ENCODE measurements around the gene SOCS2. TPM values are rescaled to one million over a fixed set of nuclear protein-coding genes. Genes with fewer than 3 reads are reported as not detected.

SOCS2 gene
- total and polyA plus RNA-seq, 5 experiments from 2014 or later: 1.9 to 18.3 (median 11.1) TPM

DNA sequence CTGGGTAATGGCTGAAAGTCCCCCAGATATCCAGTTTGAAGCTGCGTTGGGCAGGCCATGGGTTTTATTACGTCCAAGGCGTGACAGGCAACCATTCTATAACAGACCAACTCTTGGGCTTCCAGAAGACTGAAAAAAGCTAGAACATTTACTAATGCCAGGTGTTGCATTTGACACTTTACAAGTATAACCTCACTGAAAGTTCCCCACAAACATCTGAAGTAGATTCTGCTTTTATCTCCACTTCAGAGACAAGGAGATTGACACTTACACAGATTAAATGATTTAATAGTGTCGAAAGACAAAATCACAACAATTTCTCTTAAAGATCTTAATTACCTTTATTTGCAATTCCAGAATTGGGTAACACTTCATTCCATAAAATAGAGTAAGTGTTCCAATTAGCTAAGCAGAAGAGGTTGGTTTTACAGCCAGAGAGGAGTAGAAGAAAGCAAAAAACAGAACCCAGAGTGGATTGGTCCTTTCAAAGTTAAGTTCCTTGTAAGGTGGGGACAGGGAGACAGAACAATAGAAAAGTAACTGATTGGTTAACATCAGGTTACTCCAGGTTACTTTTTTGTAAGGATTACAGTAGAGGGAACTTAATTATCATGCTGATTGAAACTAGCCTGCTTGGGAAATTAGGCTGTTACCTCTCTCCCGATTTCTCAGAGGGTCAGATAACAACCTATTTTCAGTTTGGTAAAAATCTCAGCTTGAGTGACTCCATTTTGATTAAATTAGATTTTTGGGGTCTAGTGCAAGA, 11.3 kb downstream of the SOCS2 start:
- Mint-ChIP-seq H3K27ac (no peak overlapping the region), H3K9me3 (no peaks in the 10 kb centered on the region), H3K4me3 (no peak overlapping the region), H3K4me1 (peaks cover 0 to 12% (median 9%) of the 10 kb centered on the region in 4 donors), H3K27me3 (peaks cover 0 to 3% (median 1%) of the 10 kb centered on the region in 5 donors), H3K36me3 (peaks cover 4 to 35% (median 11%) of the 10 kb centered on the region in 3 donors)
- POLR2A ChIA-PET: no interaction called here
- DNase-seq: no peak
- no peak for ATAC-seq

DNA sequence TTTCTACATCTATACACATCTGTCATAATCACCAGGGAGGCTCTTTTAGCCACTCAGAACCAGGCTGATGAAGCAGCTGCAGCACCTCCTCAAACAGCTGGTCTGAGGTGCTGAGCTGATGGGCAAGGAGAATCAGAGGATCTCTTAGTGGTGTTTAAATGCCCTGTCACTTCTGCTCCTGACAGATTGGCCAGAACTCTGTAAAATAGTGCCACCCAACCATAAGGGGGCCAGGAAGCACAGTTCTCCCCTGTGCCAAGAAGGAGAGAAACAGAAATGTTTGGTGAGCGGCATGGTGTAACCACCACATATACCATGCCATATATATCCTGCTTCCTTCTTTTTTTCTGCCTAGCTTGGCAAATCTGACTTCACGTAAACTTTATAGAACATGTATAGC, 12.8 kb downstream of the SOCS2 start:
- no peak for ATAC-seq
- Mint-ChIP-seq H3K36me3 (peaks cover 0 to 21% (median 9%) of the 10 kb centered on the region in 3 donors), H3K27me3 (peaks cover 8 to 14% (median 12%) of the 10 kb centered on the region in 5 donors), H3K27ac (peak overlapping the region in 1 of 10 donors; percentile 9), H3K9me3 (peaks cover 0 to 2% (median 0%) of the 10 kb centered on the region in 9 donors), H3K4me3 (no peak overlapping the region), H3K4me1 (peaks cover 2 to 14% (median 7%) of the 10 kb centered on the region in 4 donors)
- POLR2A ChIA-PET: no interaction called here
- DNase-seq: no peak

DNA sequence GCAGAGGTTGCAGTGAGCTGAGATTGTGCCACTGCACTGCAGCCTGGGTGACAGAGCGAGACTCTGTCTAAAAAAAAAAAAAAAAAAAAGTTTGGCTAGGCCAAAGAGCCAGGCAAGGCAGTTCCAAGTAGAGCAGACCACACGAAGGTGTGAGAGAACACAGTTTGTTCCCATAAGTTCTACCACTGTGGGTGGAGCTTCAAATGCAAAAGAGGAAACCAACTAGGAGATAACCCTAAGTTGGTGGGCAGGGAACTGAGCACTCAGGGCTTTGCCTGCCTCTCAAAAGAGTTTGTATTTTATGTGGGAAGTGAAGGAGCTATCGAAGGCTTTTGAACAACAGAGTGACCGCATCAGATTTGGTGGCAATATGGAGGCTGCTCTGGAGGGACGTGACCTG, 15.1 kb downstream of the SOCS2 start:
- DNase-seq (no peak), ATAC-seq (no peak)
- Mint-ChIP-seq H3K4me3 (no peak overlapping the region), H3K27ac (no peak overlapping the region), H3K36me3 (peaks cover 0 to 5% (median 3%) of the 10 kb centered on the region in 3 donors), H3K9me3 (peaks cover 0 to 3% (median 0%) of the 10 kb centered on the region in 9 donors), H3K27me3 (peaks cover 23 to 37% (median 26%) of the 10 kb centered on the region in 5 donors), H3K4me1 (peaks cover 15 to 20% (median 17%) of the 10 kb centered on the region in 4 donors)
- POLR2A ChIA-PET: interaction anchor here (0.7 kb wide), 2 partner anchors 207 to 518 kb away, joined by 3 to 4 read pairs; no protein-coding TSS in a partner anchor

DNA sequence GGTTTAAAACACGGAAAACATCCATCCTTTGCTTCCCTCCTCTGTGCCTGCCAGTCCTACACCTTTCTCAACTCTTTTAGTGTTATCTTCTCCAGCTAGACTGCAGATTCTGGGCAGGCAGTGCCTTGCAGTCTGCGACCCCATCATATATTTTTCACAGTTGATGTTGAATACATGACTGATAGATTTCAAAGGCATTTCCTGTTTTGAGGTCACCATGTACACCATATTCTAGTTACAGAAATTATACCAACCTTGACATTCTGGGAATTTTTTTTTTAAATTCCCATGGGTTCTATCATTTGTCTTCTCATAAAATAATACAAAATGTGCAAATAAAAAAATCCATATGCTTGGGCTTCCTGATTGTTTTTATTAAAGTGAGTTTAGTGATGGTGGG, 16.6 kb downstream of the SOCS2 start:
- no peak overlapping the region for H3K4me3 Mint-ChIP-seq
- peaks cover 0 to 5% (median 2%) of the 10 kb centered on the region in 3 donors for H3K36me3 Mint-ChIP-seq
- POLR2A ChIA-PET: no interaction called here
- peaks cover 0 to 3% (median 0%) of the 10 kb centered on the region in 9 donors for H3K9me3 Mint-ChIP-seq
- ATAC-seq (no peak), DNase-seq (no peak)
- H3K27me3 Mint-ChIP-seq: peaks cover 34 to 52% (median 36%) of the 10 kb centered on the region in 5 donors
- no peak overlapping the region for H3K27ac Mint-ChIP-seq
- peaks cover 12 to 15% (median 14%) of the 10 kb centered on the region in 4 donors for H3K4me1 Mint-ChIP-seq

DNA sequence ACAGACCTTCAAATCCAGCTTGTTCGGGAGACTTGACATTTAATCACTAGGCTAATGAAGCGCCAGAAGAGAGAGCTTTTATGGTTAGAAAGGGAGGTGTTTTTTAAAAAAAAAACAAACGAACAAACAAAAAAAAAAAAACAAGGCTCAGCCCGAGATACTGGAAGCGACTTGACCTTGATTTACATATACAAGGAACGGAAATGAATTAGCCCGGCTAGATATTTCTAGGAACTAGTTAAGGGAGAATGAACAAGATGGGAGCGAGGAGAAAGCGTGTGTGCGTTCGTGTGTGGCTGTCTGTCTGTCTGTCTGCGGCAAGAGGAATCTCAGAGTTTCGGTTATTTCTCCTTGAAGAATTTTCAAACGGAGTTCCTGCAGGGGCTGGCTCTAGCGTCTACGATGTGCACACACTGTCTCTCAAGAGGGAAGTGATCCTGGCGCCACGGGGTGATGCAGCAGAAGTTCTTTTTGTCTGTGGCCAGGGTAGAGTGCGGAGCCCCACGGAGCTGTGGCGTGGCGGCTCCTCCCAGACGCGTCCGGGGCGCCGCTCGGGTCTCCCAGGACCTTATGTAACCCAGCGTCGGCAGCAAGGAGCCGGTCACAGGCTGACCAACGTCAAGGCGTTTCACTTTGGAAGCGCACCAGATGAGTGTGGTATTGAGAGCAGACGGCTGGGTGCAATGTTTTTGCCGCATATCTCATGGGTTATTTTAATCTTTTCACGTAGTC, 18.8 kb downstream of the SOCS2 start:
- Mint-ChIP-seq H3K36me3 (peaks cover 0 to 5% (median 0%) of the 10 kb centered on the region in 3 donors), H3K27me3 (peaks cover 39 to 67% (median 48%) of the 10 kb centered on the region in 5 donors), H3K9me3 (peaks cover 0 to 3% (median 0%) of the 10 kb centered on the region in 9 donors), H3K27ac (peak overlapping the region in 1 of 10 donors; percentile 71), H3K4me3 (peak overlapping the region; percentile 71 to 92 (median 86)), H3K4me1 (peaks cover 12 to 19% (median 14%) of the 10 kb centered on the region in 4 donors)
- DNase-seq (peak in 7 of 10 donors; percentile 18 to 64 (median 32)), ATAC-seq (peak; percentile 87 to 89)
- POLR2A ChIA-PET: no interaction called here

DNA sequence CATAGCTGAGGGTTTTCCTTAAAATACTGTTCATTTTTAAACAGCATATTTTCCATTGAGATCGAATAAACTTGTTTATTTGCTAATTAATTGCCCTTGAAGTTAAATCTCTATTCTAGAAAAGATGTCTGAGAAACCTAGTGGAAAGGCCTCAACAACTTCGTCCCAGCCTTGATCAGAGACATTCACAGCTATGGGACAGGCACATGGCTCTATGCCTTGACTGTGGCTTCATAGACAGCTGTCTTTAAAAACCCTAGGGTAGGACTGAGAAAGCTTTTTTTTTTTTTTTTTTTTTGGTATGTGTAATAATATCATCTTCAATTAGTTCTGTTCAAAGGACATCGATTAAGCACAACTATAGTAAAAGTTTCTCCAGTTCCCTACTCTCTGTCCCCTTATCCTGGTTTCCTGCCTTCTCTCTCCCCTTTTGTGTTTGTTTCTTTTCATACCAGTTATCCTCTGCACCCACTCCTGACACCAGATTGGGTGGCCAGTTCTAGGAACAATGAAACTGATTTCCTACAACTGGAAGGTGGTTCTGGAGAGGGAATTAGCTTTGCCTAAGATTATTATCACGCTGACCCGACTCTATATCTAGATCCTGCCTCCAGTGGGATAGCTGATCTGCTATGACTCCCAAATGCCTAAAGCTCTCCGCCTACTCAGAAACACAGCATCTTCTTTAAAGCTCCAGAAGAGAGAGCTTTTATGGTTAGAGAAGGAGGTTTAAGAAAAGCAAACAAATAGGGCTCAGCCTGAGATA, 20.3 kb downstream of the SOCS2 start:
- H3K4me1 Mint-ChIP-seq: peaks cover 11 to 19% (median 14%) of the 10 kb centered on the region in 4 donors
- no peak overlapping the region for H3K27ac Mint-ChIP-seq
- H3K36me3 Mint-ChIP-seq: peaks cover 0 to 5% (median 0%) of the 10 kb centered on the region in 3 donors
- H3K27me3 Mint-ChIP-seq: peaks cover 41 to 71% (median 48%) of the 10 kb centered on the region in 5 donors
- POLR2A ChIA-PET: no interaction called here
- H3K4me3 Mint-ChIP-seq: peak overlapping the region in 2 of 10 donors; percentile 5 to 8
- peaks cover 0 to 3% (median 0%) of the 10 kb centered on the region in 9 donors for H3K9me3 Mint-ChIP-seq
- no peak for DNase-seq
- ATAC-seq: no peak

DNA sequence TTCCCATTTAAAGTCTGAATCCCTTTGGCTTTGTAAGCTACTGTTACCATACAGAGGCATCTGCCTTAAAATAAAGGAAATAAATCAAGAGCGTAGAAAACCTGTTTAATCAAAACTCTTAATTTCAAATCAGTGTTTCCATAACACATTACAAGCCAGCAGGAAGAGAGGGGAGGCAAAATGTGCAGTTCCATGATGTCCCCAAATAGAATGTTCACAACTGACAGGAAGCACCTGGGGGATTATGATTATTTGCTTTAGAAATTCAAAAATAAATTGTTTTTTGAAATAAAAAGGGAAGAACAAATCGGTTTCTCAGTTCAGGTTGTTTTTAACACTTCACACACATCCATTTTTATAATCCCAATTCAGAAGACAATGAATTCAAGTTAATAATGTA, 21.4 kb downstream of the SOCS2 start:
- H3K27me3 Mint-ChIP-seq: peaks cover 43 to 77% (median 47%) of the 10 kb centered on the region in 5 donors
- no peak overlapping the region for H3K4me3 Mint-ChIP-seq
- H3K27ac Mint-ChIP-seq: no peak overlapping the region
- H3K9me3 Mint-ChIP-seq: peaks cover 0 to 3% (median 0%) of the 10 kb centered on the region in 9 donors
- ATAC-seq (no peak), DNase-seq (no peak)
- peaks cover 0 to 5% (median 0%) of the 10 kb centered on the region in 3 donors for H3K36me3 Mint-ChIP-seq
- POLR2A ChIA-PET: no interaction called here
- H3K4me1 Mint-ChIP-seq: peaks cover 9 to 19% (median 14%) of the 10 kb centered on the region in 4 donors

DNA sequence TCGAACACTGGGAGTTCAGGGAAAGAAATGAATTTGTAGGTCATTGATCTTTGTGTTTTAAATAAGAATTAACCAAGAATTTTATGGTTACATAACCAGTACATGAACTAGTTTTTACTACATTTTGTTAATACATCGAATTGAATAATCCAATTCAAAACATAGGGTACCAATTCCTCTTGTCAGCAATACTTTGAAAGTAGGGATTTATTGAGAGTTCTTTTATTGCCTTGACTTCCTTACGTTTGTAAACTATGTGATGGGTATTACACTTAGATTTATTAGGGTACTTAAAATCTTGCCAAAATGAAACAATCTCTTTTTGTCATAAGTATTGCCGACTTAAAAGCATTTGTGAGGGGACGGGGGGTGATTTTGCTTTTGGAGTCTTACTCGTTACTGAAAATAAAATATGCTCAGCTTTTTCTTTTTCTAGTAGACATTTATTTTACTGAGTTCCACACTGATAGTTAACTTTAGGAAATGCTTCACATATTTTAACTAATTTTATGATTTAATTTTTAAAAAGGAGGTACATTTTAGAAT, 22.4 kb downstream of the SOCS2 start:
- POLR2A ChIA-PET: no interaction called here
- Mint-ChIP-seq H3K27me3 (peaks cover 38 to 68% (median 46%) of the 10 kb centered on the region in 5 donors), H3K4me3 (no peak overlapping the region), H3K4me1 (peaks cover 8 to 17% (median 12%) of the 10 kb centered on the region in 4 donors), H3K36me3 (peaks cover 0 to 5% (median 0%) of the 10 kb centered on the region in 3 donors), H3K9me3 (peaks cover 0 to 3% (median 0%) of the 10 kb centered on the region in 9 donors), H3K27ac (no peak overlapping the region)
- no peak for DNase-seq
- ATAC-seq: no peak

DNA sequence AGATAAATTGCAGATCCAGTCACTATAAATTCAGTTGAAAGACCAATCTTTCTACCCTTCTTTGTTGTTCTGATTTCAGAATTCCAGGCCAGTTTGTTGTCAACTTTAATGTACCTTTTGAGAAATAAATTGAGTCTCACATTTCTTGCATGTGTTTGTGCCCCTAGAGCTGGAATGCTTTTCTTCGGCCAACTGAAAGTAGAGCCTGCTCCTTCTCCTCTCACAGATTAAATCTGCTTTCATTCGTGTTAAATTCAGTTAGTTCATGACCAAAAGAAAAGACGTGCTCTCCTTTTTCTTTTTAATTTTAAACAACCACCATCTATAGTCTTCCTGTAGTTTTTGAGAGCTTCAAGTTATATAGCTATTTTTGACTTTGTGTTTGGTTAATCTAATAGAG, 22.9 kb downstream of the SOCS2 start:
- H3K9me3 Mint-ChIP-seq: peaks cover 0 to 2% (median 0%) of the 10 kb centered on the region in 9 donors
- DNase-seq (no peak), ATAC-seq (no peak)
- no peak overlapping the region for H3K27ac Mint-ChIP-seq
- H3K4me1 Mint-ChIP-seq: peaks cover 8 to 17% (median 12%) of the 10 kb centered on the region in 4 donors
- peaks cover 33 to 63% (median 45%) of the 10 kb centered on the region in 5 donors for H3K27me3 Mint-ChIP-seq
- POLR2A ChIA-PET: no interaction called here
- peaks cover 0 to 5% (median 0%) of the 10 kb centered on the region in 3 donors for H3K36me3 Mint-ChIP-seq
- no peak overlapping the region for H3K4me3 Mint-ChIP-seq

DNA sequence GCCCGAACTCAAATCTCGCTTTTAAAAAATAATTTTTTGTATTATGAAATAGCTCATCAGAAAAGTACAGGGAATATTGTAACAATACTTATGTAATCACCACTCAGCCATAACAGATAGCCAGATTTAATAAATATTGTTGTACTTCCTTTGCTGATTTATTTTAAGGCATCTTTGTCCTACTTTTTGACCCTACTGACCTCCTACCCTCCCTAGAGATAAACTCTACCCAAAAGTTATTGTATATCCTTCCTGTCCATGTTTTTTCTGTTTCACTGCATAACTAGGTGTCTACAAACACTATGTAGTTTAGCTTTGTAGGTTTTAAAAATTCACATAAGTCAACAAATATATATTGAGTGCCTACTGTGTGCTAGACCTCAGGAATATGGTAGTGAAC, 25.1 kb downstream of the SOCS2 start:
- POLR2A ChIA-PET: no interaction called here
- peaks cover 0 to 4% (median under 1%) of the 10 kb centered on the region in 4 donors for H3K4me1 Mint-ChIP-seq
- H3K4me3 Mint-ChIP-seq: no peak overlapping the region
- no peaks in the 10 kb centered on the region for H3K36me3 Mint-ChIP-seq
- H3K27me3 Mint-ChIP-seq: peaks cover 19 to 40% (median 29%) of the 10 kb centered on the region in 5 donors
- no peak overlapping the region for H3K27ac Mint-ChIP-seq
- DNase-seq (no peak), ATAC-seq (no peak)
- H3K9me3 Mint-ChIP-seq: no peaks in the 10 kb centered on the region

DNA sequence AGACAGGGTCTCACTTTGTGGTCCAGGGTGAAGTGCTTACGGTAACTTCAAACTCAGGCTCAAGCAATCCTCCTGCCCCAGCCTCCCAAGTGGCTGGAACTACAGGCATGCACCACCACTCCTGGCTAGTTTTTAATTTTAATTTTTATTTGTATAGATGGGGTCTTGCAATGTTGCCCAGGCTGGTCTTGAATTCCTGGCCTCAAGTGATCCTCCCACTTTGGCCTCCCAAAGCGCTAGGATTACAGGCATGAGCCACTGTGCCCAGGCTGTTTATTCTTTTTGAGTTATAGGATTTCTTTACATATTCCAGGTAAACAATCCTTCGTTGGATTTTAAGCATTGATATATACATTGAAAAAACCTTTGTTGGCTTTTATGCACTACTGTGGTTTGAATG, 26.7 kb downstream of the SOCS2 start:
- Mint-ChIP-seq H3K4me3 (no peak overlapping the region), H3K27ac (no peak overlapping the region), H3K9me3 (no peaks in the 10 kb centered on the region), H3K36me3 (no peaks in the 10 kb centered on the region), H3K4me1 (peaks cover 0 to 4% (median 0%) of the 10 kb centered on the region in 4 donors), H3K27me3 (peaks cover 11 to 35% (median 19%) of the 10 kb centered on the region in 5 donors)
- POLR2A ChIA-PET: no interaction called here
- no peak for DNase-seq
- no peak for ATAC-seq

DNA sequence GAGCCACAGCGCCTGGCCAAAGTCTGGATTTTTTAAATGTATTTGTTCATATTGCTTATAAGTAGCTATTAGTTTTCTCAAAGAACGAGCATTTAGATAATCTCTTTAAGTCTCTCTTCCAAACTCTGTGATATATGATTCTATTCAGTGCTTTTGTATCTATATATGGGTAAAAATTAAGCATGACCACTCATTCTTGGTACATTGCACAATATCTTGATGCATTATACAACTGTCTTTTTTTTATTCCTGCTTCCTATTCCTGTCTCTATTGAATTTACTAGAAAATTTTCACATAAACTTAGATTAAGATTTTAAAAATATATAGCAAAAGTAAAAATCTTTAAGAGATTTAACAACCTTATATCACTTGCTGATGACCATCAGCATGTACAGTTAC, 29.1 kb downstream of the SOCS2 start:
- H3K4me1 Mint-ChIP-seq: no peaks in the 10 kb centered on the region
- ATAC-seq: no peak
- H3K9me3 Mint-ChIP-seq: no peaks in the 10 kb centered on the region
- H3K27ac Mint-ChIP-seq: no peak overlapping the region
- no peaks in the 10 kb centered on the region for H3K36me3 Mint-ChIP-seq
- DNase-seq: no peak
- POLR2A ChIA-PET: no interaction called here
- no peak overlapping the region for H3K4me3 Mint-ChIP-seq
- H3K27me3 Mint-ChIP-seq: peaks cover 5 to 25% (median 16%) of the 10 kb centered on the region in 5 donors

All from naive thymus-derived CD8-positive, alpha-beta T cell (primary cell).